ENCODE data around the gene MEIOB.

The MEIOB gene

DNA sequence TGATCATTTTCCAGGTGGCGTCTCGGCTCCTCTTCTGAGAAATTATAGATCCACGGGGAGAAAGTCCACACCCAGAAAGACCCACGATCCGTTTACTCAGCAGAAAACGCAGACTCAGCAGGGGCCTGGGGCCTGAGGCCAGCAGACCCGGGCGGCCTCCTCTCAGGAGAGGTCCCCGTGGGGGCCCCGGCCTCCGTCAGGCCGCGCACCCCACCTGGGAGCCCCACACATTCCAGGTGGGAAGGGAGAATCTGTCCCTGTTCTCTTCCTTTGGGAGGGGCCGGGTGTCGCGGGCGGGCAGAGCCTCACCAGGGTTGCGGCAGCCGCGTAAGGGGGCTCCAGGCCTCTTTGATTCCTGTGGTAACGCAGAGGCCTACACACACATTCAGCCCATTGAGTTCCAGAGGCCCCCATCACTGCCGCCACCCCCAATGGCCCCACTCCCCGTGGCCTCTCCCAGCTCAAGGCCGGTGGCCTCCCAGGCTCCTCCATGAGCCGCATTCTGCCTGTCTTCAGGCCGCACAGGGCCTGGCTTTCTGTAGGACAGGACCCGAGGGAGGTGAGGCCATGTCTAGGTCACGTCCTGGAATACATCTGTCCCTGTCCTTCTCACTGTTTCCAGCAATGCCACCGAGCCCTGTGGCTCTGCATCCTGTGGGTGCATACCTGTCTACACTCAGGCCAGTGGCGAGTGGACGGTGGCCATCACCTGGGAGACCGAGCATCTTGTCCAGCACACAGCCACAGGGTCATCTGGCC lies 76.9 kb downstream of the MEIOB start:
- DNase-seq (ENCODE audit: low read depth): no peak
- TF ChIP-seq, protein P1, sequence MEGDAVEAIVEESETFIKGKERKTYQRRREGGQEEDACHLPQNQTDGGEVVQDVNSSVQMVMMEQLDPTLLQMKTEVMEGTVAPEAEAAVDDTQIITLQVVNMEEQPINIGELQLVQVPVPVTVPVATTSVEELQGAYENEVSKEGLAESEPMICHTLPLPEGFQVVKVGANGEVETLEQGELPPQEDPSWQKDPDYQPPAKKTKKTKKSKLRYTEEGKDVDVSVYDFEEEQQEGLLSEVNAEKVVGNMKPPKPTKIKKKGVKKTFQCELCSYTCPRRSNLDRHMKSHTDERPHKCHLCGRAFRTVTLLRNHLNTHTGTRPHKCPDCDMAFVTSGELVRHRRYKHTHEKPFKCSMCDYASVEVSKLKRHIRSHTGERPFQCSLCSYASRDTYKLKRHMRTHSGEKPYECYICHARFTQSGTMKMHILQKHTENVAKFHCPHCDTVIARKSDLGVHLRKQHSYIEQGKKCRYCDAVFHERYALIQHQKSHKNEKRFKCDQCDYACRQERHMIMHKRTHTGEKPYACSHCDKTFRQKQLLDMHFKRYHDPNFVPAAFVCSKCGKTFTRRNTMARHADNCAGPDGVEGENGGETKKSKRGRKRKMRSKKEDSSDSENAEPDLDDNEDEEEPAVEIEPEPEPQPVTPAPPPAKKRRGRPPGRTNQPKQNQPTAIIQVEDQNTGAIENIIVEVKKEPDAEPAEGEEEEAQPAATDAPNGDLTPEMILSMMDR (IDR thresholded peaks at IDR 0.05; ENCODE audit: insufficient read depth, low read depth, low read length, missing control alignments): no peak
- no peak overlapping the region for H3K4me3 ChIP-seq (ENCODE audit: low read length)

DNA sequence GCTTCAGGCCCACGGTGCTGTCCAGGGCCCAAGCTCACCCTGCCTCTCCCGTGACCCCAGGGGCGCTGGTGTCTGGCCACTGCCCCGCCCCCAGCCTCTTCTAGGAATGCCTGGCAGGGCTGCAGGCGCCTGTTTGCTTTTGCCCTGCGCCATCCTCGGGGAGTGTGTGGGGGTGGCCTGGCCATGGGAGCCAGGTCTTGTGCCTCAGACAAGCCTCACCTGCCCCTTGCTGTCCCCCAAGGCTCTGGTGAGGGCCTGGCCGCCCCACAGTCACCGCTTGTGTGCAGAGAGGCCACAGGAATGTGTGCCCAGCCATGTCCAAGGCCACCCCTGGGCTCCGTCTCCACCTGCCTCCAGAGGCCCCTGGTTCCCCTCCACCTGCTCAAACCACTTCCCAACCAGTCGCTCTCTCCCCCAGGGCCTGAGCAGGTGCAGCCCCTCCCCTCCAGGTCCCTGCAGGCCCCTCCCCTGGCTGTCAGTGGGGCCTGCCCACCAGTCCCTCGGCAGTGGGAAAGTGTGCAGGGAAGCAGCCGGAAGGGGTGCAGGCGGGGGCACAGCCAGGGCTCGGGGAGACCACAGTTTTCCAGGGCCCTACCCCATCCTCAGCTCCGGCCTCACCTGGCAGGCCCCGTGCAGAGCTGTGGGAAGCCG lies 77.6 kb downstream of the MEIOB start:
- no peak for DNase-seq (ENCODE audit: low read depth)
- TF ChIP-seq, protein P1 (IDR thresholded peaks at IDR 0.05; ENCODE audit: insufficient read depth, low read depth, low read length, missing control alignments): no peak
- H3K4me3 ChIP-seq (ENCODE audit: low read length): no peak overlapping the region

DNA sequence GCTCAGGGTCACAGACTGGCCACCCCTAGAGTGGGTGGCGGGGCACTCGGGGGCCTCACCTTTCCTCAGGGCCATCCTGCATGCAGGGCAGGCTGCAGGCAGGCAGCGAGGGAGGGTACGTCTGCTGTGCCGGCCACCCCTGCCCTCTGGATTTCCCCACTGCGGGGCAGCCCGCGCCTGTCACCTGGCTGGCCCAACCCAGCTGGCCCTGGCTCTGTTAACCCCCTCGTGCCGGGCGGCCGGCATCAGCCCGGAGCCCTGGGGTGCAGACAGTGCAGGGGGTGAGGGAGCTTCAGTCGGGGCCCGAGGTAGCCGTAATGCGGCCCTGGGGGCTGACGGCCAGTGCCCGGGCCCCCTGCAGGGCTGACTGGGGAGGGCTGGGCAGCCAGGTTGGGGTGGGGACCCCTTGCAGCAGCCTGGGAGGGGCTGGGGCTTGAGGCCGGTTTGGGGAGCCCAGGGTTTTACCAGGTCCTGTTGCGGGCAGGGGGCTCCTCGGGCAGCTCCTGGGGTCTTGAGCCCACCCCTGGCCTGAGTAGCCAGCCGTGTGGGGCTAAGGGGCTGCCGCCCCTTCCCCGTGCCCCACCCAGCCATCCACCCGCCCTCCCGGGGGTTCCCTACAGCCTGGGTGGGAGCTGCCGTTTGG lies 78.3 kb downstream of the MEIOB start, which contains the start of gene IGFALS:
Gene IGFALS (minus strand): TSS at position 128 of the 643 bp plus-strand sequence. CDS start 53 bp downstream, at position 75.
- TF ChIP-seq, protein P1 (IDR thresholded peaks at IDR 0.05; ENCODE audit: insufficient read depth, low read depth, low read length, missing control alignments): no peak
- no peak for DNase-seq (ENCODE audit: low read depth)
- no peak within 1 kb of the TSS for H3K4me3 ChIP-seq (ENCODE audit: low read length)

DNA sequence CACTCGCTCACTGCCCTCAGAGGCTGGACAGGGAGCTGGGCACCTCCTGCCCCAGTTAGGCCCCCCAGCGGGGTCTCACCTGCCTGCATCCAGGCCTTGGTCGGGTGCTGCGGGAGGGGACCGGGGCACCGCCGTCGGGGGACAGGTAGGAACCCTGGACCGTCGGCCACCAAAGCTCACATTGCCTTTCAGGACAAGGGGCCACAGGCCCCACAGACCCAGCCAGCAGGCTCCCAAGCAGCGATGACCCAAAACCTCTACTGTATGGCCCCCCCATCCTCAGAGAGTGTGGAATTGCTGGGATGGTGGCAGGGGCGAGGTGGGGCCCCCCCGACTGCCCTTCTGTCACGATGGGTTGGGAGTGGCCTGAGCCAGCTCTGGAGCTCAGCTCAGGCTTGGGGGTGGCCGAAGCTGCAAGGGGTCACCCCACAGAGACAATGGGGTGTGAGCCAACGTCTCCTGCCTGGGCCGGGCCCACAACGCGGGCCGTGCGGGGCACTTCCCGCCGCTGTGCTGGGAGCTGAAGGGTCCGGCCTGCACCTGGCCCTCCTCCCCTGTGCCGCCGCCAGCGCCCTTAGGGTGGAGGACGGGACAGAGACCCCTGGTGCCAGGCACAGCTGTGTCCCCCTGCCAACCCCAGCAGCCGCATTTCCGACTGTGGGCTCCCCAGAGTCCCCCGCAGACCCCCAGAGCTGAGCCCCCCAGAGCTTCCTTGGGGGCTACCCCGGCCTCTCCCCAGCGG lies 79.0 kb downstream of the MEIOB start:
- DNase-seq (ENCODE audit: low read depth): no peak
- no peak overlapping the region for H3K4me3 ChIP-seq (ENCODE audit: low read length)
- TF ChIP-seq, protein P1 (IDR thresholded peaks at IDR 0.05; ENCODE audit: insufficient read depth, low read depth, low read length, missing control alignments): no peak

DNA sequence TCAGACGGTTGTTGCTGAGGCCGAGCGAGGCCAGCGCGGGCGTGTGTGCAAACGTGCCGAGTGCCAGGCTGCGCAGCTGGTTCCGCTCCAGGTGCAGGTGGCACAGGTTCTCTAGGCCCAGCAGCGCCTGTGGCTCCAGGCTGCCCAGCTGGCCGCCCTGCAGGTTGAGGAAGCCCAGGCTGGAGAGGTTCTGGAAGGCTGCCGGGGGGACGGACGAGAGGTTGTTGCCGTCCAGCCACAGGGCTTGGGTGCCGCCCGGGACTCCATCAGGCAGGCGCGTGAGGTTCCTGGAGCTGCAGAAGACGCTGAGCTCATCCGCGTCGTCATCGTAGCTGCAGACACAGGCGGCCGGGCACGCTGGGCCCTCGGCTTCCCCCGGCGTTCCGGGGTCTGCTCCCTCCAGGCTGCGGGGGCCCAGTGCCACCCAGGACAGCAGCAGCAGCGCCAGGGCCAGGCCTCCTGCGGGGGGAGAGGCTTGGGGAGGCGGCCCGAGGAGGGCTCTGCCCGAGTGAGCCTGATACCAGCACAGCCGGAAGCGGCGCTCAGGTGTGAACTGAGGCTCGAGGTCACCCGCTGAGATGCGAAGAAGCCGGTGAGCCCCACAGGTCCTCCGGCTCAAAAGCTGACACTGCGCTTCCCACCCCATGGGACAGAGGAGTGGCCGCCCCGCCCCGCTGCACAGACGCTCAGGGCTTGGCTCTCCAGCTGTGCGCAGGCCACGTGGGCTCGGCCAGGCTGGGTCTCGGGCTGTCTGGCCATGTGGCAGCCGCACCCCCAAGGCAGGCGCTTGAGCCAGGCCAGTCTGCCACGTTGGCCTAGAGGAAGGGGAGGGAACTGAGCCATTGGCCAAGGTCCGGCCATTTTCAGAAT lies 79.8 kb downstream of the MEIOB start:
- TF ChIP-seq, protein P1 (IDR thresholded peaks at IDR 0.05; ENCODE audit: insufficient read depth, low read depth, low read length, missing control alignments): no peak
- DNase-seq (ENCODE audit: low read depth): no peak

More for the DNA sequence above, 79.8 kb downstream of the MEIOB start:
- no peak overlapping the region for H3K4me3 ChIP-seq (ENCODE audit: low read length)

Data from epithelial cell of esophagus (primary cell).